HG02642 (cell line): ENCODE results near the gene FADS6.
"Not testable (repeated sequence)": the region's sequence is repeated elsewhere in the genome, so short reads cannot be mapped to it uniquely, and the experiment has no call there.

ENCODE experiments used
- ATAC-seq: cut with Tn5 transposase; IDR thresholded peaks from one replicate; pipeline ENCODE4 v1.9.1; 2021; ENCODE audit warnings: mild to moderate bottlenecking; ENCODE audit not compliant: unreplicated experiment, poor library complexity

FADS6 gene

DNA sequence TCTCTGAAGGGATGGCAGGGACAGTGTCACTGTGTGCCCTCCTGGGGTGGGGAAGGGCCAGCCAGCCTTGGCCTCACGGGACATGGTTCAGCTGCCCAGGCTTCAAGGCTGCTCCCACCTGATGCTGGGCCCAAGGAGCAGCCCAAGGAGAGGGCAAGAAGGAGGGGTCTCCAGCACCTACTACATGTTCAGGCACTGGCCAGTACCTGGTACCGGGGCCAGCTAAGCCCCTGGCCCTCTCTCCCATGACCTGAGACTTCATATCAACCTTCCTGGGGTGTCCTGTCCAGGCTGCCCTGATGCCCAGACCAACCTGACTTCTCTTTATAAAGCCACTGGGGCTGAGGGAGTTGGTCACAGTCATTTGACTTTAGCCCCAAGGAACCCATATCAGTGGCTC is 28.3 kb upstream of the FADS6 start:
- no peak for ATAC-seq

DNA sequence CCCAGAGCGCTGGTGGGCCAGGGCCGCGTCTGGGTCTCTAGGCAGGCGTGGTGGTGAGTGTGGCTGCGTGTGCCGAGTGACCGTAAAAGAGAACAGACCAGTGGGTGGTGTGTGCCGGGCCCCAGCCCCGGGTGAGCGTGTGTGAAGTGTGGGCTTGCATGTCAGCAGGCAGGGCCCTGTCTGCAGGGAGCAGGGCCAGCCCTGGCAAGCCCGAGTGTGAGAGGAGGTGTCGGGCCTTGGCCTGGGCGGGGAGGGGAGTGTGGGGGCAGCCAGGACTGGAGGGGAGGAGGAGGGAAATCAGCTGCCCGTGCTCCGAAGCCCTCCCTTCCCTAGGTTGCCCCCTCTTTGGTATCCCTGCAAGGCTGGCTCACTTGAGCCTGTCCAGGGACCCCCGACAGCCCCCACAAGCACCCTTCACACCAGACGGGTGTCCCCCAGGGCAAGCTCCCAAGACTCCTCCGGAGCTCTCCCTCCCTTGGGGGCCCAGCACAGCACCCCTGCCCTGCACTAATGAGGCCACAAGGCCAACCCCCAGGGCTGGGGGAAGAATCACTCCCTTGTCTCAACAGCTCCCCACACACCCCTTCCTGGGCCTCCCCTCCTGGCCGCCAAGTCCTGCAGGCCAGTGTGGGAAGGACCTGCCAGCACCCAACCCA is 27.7 kb upstream of the FADS6 start:
- ATAC-seq, result no peak

DNA sequence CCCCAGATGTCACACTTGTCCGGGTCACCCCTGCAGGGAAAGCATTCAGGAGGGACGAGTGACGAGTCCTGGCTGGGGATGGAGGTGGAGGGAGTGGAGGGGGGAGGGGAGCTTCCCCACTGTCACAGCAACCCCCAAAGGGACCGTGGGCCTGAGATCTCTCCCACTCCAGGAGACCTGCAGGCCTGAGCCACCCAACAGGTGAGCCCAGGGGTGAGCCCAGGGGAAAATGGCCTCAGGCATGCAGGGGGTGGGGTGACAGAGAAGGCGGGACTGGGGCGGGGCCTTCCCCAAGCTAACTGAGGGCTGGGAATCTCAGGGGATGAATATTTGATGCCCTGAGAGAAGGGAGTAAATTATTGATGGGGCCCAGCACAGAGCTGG is 27.2 kb upstream of the FADS6 start:
- ATAC-seq, result no peak

DNA sequence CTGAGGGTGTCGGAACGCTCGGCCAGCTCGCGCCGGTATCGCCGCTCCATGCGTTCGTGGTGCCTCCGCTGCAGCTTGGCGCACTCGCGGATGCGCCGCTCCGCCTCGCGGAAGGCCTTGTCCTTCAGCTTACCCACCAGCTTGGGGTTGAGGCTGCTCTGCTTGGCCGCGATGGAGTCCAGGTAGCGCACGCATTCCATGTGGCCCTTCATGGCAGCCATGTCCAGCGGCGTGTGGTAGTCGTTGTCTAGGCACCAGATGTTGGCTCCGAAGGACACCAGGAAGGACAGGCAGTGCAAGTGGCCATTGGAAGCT is 26.8 kb upstream of the FADS6 start:
- ATAC-seq, result no peak

DNA sequence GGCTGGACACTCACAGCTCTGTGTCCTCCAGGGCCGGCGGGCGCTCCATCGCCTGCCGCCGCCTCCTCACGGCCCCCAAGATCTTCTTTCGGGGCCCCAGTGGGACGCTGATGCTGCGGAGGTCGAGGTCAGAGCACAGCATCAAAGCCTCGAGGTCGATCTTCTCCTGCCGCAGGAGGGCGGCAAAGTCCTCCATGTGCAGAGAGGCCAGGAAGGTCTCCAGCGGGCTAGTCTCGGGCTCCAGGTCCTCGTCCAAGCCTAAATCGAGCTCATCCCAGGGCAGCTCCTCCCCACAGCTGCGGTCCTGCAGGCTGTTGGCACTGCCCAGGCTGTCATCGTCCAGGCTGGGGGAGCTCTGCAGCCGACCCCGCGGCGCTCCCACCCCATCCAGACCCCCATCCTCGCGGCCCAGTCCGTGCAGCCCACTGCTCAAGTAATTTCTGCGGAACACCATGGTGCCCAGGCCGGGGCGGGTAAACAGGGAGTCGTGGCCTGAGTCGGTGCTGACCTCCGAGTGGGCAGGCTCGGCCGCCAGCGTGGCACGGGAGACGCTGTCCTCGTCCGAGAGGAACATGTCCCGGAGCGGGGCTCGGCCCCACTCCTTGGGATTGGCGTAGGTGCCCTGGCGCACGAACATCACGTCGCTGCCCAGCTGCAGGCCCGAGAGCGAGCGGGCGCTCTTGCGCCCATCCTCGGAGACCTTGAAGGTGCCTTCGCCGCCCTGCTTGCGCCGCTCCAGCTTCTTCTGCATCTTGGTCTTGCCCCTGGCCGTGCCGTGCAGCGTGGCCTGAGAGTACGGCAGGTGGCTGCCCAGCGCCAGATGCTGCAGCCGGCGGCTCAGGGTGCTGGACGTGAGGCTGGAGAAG is 26.2 kb upstream of the FADS6 start:
- no peak for ATAC-seq

DNA sequence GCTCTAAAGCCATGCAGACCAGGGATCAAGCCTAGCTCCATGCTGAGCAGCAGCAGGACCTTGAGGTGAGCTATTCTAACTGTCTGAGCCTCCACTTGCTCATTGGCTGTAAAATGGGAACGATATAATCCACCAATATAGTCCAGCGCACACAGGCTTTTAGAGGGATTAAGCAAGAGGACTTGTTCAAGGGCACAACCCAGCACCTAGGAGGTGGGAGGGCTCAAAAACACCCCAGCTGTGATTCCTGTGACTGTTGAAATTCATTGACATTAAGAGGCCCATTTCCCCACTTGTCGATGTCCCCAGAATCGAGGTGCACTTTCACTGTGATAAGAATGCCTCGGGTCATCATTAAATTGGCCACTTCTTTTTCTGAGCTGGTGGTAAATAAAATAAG is 25.5 kb upstream of the FADS6 start:
- no peak for ATAC-seq

DNA sequence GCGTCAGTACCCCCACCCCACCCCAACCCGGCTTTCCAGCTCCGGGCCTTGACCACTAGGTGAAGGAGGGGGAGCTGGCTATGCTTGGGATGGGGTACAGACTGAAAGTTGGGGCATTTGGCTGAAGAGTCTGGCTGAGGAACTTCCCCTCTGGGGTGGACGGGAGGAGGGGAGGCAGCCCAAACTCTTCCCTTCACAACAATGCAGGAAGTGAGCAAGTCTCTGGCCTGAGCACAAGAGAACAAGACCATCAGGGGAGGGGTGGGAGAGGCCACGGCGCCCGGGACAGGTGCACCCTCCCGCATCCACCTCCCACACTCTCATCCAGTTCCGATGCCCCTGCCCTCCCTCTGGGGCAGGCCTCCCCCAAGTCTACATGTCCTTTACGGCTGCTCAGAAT is 24.0 kb upstream of the FADS6 start:
- no peak for ATAC-seq

DNA sequence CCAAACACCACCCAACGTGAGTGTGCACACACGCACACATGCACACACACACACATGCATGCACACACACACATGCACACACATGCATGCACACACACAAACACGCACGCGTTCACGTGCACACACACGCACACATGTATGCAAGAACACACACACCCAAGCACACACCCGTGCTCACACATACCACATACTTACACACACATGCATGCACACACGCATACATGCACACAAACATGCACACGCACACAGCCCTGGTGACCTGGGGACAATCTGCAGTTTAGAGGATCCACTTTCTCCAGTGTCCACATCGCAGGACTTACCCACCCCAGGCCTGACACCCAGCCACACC is 23.4 kb upstream of the FADS6 start:
- no peak for ATAC-seq

DNA sequence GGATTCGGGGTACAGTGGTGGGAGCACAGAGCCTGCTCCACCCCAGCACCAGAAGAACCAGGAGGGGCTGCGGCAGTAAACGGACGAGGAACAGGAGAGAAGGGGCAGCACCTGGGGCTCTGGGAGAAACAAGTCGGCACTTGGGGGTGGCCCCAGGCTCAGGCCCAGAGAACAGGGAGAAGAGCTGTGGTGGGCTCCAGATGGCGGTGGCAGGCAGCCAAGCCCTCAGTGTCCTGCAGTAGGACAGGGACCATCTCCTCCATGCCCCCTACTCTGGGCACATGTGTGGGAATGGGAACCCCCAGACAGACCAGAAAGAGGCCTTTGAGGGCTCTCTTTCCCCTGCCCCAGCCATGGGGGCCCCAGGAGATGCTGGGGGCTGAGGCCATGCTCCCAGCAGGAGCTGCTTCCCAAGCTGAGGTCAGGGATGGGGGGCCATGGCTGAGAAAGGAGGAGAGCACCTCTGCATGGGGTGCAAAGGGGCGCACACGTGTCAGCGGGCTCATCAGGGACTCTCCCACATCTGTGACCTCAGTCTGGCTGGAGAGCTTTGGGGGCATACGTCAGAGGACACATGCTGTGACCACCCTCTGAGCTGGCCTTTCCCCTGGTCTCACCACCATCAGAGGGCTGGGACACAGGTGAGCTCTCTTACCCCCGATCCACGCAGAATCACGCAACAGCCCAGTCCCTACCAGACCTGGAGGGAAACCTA is 22.9 kb upstream of the FADS6 start:
- no peak for ATAC-seq

DNA sequence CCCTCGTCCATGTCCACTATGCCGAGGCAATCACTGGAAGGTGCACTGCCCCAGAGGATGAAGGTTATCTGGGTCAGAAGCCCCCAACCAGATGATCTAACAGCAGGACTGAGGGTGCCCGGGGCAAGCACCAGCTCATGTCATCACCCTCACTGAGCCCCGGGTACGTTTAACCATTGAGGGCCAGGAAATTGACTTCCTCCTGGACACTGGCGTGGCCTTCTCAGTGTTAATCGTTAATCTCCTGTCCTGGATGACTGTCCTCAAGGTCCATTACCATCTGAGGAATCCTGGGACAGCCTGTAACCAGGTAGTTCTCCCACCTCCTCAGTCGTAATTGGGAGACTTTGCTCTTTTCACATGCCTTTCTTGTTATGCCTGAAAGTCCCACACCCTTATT is 18.0 kb upstream of the FADS6 start:
- not testable (repeated sequence) for ATAC-seq

DNA sequence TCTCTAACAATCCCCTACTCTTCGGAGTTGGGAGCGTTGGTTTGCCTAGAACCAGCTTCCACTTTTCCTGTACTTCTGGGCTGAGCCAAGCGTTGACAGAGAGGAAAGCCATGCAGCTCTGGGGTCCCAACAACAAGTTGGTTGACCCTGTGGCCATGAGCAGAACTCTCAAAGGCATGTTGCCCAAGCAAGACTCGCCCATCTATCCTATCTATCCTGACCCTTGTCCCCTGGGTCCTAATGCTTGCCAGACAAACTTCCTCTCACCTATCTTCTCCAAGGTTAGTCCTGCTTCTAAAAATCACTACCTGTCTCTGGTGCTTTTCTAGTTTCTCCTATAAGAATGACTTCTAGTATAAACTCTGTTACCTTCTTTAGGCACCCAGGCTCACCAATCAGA is 15.7 kb upstream of the FADS6 start:
- not testable (repeated sequence) for ATAC-seq

DNA sequence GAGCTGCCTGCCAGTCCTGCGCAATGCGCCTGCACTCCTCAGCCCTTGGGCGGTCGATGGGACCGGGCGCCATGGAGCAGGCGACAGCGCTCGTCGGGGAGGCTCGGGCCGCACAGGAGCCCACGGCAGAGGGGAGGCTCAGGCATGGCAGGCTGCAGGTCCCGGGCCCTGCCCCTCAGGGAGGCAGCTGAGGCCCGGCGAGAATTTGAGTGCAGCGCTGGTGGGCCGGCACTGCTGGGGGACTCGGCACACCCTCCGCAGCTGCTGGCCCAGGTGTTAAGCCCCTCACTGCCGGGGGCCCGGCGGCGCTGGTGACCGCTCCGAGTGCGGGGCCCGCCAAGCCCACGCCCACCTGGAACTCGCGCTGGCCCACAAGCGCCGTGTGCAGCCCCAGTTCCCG is 13.6 kb upstream of the FADS6 start:
- no peak for ATAC-seq

DNA sequence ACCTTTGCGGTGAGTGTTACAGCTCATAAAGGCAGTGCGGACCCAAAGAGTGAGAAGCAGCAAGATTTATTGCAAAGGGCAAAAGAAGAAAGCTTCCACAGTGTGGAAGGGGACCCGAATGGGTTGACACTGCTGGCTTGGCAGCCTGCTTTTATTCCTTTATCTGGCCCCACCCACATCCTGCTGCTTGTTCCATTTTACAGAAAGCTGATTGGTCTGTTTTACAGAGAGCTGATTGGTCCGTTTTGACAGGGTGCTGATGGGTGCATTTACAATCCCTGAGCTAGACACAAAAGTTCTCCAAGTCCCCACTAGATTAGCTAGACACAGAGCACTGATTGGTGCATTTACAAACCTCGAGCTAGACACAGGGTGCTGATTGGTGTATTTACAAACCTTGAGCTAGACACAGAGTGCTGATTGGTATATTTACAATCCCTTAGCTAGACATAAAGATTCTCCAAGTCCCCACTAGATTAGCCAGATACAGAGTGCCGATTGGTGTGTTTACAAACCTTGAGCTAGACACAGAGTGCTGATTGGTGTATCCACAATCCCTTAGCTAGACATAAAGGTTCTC is 12.9 kb upstream of the FADS6 start:
- not testable (repeated sequence) for ATAC-seq

DNA sequence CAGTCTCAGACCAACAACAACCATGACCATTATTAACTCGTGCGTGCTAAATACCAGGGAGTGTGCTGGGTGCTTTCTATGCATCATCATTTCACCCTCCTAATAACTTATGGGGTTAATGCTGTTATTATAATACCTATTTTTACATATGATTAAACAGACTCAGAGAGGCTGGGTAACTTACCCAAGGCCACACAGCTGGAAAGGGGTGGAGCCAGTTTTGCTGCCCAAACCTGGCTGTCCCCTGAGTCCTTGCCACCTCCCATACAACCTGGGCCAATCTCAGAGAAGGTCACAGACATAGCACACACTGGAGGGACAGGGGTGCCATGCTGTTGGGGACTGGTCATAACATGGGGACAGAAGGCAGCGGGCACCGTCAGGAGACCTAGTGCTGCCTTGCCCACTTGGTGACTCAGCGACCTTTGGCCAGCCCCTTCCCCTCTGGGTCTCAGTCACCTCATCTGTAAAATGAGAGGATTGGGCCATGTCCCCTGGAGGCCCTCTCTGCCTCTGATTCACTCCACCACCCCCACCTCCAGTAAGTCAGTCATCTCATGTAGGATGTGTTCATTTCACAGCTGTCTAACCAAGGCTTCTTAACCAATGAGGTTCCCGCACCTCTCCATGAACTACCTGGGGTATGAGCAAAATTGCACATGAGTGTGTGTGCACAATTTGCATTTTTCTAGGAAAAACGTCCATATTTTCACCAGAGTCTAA is 11.4 kb upstream of the FADS6 start:
- ATAC-seq, result no peak

DNA sequence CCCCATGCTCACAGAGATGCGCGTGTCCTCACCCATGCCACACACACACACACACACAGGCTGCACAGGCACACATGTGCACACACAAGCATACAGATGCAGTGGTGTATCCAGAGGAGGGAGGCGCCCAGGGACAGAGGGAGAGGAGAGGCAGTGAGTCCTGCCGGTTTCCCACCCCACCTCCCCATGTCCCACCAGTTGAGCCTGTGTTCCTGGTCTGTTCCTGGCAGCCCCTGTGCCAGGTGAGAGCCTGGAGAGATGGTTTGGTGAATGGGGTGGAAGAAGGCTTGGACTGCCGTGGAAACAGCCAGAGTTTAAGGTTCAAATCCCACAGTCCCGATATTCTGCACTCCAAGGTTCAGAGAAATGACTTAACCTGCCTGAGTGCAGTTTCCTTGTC is 10.2 kb upstream of the FADS6 start:
- no peak for ATAC-seq

DNA sequence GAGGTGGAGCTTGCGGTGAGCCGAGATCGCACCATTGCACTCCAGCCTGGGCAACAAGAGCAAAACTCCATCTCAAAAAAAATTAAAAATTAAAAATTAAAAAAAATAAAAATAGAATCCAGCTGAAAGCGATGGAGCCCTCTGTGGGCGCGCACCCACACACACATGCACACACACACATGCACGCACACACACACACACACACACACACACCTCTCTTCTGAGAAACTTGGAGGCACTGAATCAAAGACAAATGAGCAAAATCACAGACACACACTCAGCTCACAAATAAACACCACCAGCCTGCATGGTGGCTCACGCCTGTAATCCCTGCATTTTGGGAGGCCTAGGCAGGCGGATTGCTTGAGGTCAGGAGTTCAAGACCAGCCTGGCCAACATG is 9.6 kb upstream of the FADS6 start:
- no peak for ATAC-seq

DNA sequence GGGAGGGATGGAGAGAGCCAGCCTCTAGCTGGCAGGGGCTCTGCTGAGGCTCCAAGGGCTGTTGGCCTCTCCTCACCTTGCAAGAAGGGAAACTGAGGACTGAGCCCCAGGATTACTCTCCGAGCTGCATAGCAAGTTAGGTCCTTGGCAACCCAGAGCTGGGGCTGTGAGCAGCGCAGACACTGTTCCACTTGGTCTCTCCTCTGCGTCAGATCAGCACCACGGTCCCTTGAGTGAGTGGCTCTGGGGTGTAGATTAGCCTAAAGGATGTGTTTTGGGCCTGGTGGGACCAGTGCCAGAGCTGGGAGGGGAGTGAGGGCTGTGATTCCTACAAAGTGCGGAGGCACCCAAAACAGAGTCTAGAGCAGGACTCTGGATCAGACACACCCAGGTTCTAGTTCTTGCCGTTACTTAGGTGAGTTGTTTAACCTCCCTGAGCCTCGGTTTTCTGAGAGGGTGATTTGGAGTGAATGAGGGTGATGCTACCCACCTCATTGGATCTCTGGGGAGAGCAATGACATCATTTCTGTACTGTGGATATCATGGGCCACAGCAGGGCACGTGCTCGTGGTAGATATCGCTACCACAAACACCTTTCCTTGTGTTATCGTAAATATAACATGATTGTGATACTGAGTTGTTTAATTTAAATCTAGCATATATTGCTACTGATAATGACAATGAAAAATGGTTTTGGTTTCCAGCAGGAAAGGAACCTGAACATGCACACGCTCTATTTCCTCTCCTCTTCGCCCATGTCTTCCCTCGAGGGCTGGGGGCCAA is 8.1 kb upstream of the FADS6 start:
- no peak for ATAC-seq

DNA sequence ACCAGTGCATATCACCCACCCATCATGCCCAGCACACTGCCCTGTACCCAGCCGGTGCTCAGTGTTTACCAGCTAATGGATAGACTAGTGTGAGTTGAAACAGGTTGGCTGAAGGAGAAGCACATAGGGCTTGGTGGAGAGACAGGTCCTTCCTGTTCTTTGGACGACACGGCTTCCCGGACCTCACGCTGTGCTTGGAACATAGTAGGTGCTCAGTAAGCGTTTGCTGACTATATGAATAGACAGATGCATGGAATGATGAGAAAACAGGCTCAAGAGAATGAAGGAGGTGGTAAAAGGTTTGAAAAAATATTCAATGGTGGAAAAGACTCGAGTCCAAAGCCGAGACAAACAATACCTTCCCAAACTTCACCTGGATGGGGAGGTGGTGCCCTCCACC is 6.8 kb upstream of the FADS6 start:
- no peak for ATAC-seq

DNA sequence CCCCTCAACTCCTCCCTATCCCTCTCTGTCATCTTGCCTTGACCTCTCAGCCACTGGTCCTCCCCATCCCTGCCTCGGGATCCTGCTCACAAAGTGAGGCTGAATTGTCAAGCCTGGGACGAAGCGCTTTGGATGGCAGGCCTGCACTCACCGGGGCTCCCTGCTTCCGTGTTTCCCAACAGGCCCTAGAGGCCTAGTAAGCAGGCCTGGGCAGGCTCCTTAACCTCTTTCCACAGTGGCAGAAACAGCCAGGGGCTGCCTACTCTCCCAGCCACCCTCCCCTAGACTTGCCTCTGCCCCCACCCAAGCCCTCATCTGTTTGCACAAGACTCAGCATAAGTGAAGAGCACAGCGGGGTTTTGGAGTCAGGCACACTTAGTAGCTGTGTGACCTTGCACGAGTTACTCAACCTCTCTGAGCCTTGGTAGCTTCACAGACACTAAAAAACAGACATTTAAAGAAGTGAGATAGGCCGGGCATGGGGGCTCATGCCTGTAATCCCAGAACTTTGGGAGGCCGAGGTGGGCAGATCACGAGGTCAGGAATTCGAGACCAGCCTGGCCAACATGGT is 5.0 kb upstream of the FADS6 start:
- ATAC-seq, result no peak
